GM12878 (cell line): ENCODE results near the gene GRIK5. TPM values are rescaled to one million over a fixed set of nuclear protein-coding genes. Genes with fewer than 3 reads are reported as not detected.

ENCODE experiments used
- ATAC-seq: fragments of 200-7000 bp; cut with Tn5 transposase; 3 replicates; pipeline ENCODE4 v1.9.1; 2020; ENCODE audit warnings: mild to moderate bottlenecking, moderate library complexity
- Bru-seq: library from RNA; stranded (reverse); fragments of 400-500 nt; gene quantifications from one replicate; lab custom pipeline; 2021; lab: Mats Ljungman, UMichigan
- BruChase-seq, 2 experiments: library from RNA; stranded (reverse); fragments of 400-500 nt; gene quantifications; one replicate each; lab custom pipeline; 2021; lab: Mats Ljungman, UMichigan
- BruUV-seq: library from RNA; stranded (reverse); fragments of 400-500 nt; replicated peaks from 2 replicates; lab custom pipeline; 2021; lab: Mats Ljungman, UMichigan
- CTCF ChIA-PET: fragments of 300-600 bp; sonication (Branson Sonifier 250); formaldehyde crosslinking; extraction: SDS; loops from one replicate; lab custom pipeline; 2021; ENCODE audit warnings: inconsistent platforms; lab: Yijun Ruan, JAX
- POLR2A ChIA-PET: fragments of 350-600 bp; formaldehyde crosslinking; extraction: SDS; loops from one replicate; lab custom pipeline; 2021; ENCODE audit warnings: inconsistent platforms; lab: Charles Lee
- RAD21 ChIA-PET: fragments of 300-600 bp; sonication (Branson Sonifier 250); formaldehyde crosslinking; loops from one replicate; lab custom pipeline; 2023; ENCODE audit warnings: antibody characterized with exemption; ENCODE audit not compliant: unreplicated experiment; lab: Charles Lee
- SMC1A ChIA-PET: fragments of 300-600 bp; sonication (Branson Sonifier 250); formaldehyde crosslinking; loops from one replicate; lab custom pipeline; 2023; ENCODE audit not compliant: unreplicated experiment, uncharacterized antibody; lab: Charles Lee
- DNase-seq: peaks from one replicate; pipeline ENCODE4 v3.0.0-alpha.2; 2011; ENCODE audit warnings: low read depth, low spot score
- FAIRE-seq: peaks from 3 replicates; lab custom pipeline; 2011; peaks lifted over from hg19 to GRCh38; lab: Jason Lieb, UNC
- H2AFZ ChIP-seq: 2 replicates; pipeline ENCODE4 v1.6.0; 2011; ENCODE audit warnings: low read depth, low read length, control low read depth; ENCODE audit not compliant: control insufficient read depth
- H3K27ac ChIP-seq: 2 replicates; pipeline ENCODE4 v1.5.1; 2011; ENCODE audit warnings: control low read depth; ENCODE audit not compliant: control insufficient read depth, insufficient read depth
- H3K27me3 ChIP-seq, 2 experiments: replicated peaks in 1 of 2; 2 replicates each; pipeline versions ENCODE4 v1.6.0 to v1.6.1; 2011; ENCODE audit warnings: low read length in 1 of 2; ENCODE audit not compliant: control insufficient read depth in 2 of 2, insufficient read depth in 2 of 2
- H3K36me3 ChIP-seq, 2 experiments: 2 replicates each; pipeline ENCODE4 v1.5.1; 2011; ENCODE audit warnings: low read length in 1 of 2; ENCODE audit not compliant: control insufficient read depth in 2 of 2, insufficient read depth in 2 of 2
- H3K4me1 ChIP-seq: 2 replicates; pipeline ENCODE4 v1.6.1; 2011; ENCODE audit warnings: mild to moderate bottlenecking, low read length, moderate library complexity, mixed read lengths; ENCODE audit not compliant: control insufficient read depth, insufficient read depth
- H3K4me2 ChIP-seq: 2 replicates; pipeline ENCODE4 v1.6.0; 2011; ENCODE audit warnings: control low read depth; ENCODE audit not compliant: control insufficient read depth, insufficient read depth
- H3K4me3 ChIP-seq: fragments of 200-600 bp; sonication (generic); 2 replicates; pipeline ENCODE4 v1.5.1; 2016
- H3K79me2 ChIP-seq: 2 replicates; pipeline ENCODE4 v1.6.0; 2011; ENCODE audit warnings: low read length; ENCODE audit not compliant: control insufficient read depth, insufficient read depth
- H3K9ac ChIP-seq: 2 replicates; pipeline ENCODE4 v1.8.0; 2011; ENCODE audit warnings: low read length, control low read depth, mixed read lengths; ENCODE audit not compliant: control insufficient read depth, insufficient read depth
- H3K9me3 ChIP-seq: replicated peaks from 3 replicates; pipeline ENCODE4 v1.5.1; 2011; ENCODE audit warnings: mild to moderate bottlenecking, low read length; ENCODE audit not compliant: control insufficient read depth, insufficient read depth
- H4K20me1 ChIP-seq: 2 replicates; pipeline ENCODE4 v1.6.0; 2011; ENCODE audit not compliant: control insufficient read depth, insufficient read depth
- HDGF ChIP-seq: fragments of 450-650 bp; IDR thresholded peaks from 2 replicates; pipeline ENCODE4 v1.6.1; 2016; ENCODE audit warnings: antibody characterized with exemption
- JUND ChIP-seq: IDR thresholded peaks from 2 replicates; pipeline ENCODE4 v1.6.1; 2012; ENCODE audit warnings: low read depth, mild to moderate bottlenecking, low read length, improper control_type of control experiment, moderate library complexity
- NFYB ChIP-seq: IDR thresholded peaks from 2 replicates; pipeline ENCODE4 v1.6.1; 2011; ENCODE audit warnings: low read depth, mild to moderate bottlenecking, low read length, improper control_type of control experiment, moderate library complexity; ENCODE audit not compliant: insufficient read depth
- RBBP5 ChIP-seq: fragments of 200-600 bp; sonication (generic); conservative IDR thresholded peaks from 2 replicates; pipeline ENCODE4 v1.6.1; 2016
- TBL1XR1 ChIP-seq: IDR thresholded peaks from 2 replicates; pipeline ENCODE4 v1.6.1; 2012; ENCODE audit warnings: low read depth, low read length, improper control_type of control experiment
- TCF3 ChIP-seq: IDR thresholded peaks from 2 replicates; pipeline ENCODE4 v1.6.1; 2012; ENCODE audit warnings: low read depth, mild to moderate bottlenecking, low read length, borderline replicate concordance; ENCODE audit not compliant: insufficient read depth
- WGBS: methylation state at CpG from one replicate; pipeline ENCODE4 v1.1.6; 2016; ENCODE audit warnings: low lambda C conversion rate; ENCODE audit not compliant: insufficient replicate concordance, insufficient coverage; ENCODE audit errors: missing lambda C conversion rate; 5-methylcytosine and 5-hydroxymethylcytosine counted together
- in situ Hi-C: fragments of 300-500 bp; cut with MboI; formaldehyde crosslinking; loops from 9 replicates; pipeline ENCODE4 v1.14.3; 2018; ENCODE audit warnings: mixed read lengths
- intact Hi-C: fragments of 100-400 bp; cut with micrococcal nuclease; formaldehyde crosslinking; loops from one replicate; pipeline ENCODE4 v1.14.2; 2022; ENCODE audit not compliant: unreplicated experiment
- long read RNA-seq, 2 experiments: library from polyadenylated mRNA; unstranded; transcript quantifications; one replicate each; pipeline ENCODE4 v2.0.0, GENCODE V29; 2019 to 2020
- polyA minus RNA-seq, 3 experiments: library from RNA; depleted of rRNA, polyadenylated mRNA; stranded (reverse); fragments of >200 nt; gene quantifications; 2 replicates each; pipeline ENCODE4 v1.2.3, GENCODE V29; 2011
- polyA plus RNA-seq, 11 experiments: library from polyadenylated mRNA; depleted of rRNA in 4 of 11; unstranded in 6 of 11; stranded (reverse) in 5 of 11; fragments of >200 nt; fragmentation: Nextera tagmentation in 4 of 11; fragmentation: Illumina TruSeq in 1 of 11; extraction: Ambion mirVana in 4 of 11; extraction: Trizol in 1 of 11; gene quantifications; 1 replicate in 1 of 11; 2 replicates in 10 of 11; pipeline versions ENCODE4 v1.2.1 to v1.2.3, GENCODE V29; 2011 to 2016; ENCODE audit warnings: inconsistent platforms in 2 of 11, missing spikeins in 2 of 11, low read depth in 1 of 11
- total RNA-seq, 4 experiments: library from RNA; depleted of rRNA in 3 of 4; stranded (reverse); fragments of >200 nt in 3 of 4; fragmentation: Illumina TruSeq in 1 of 4; extraction: Trizol in 1 of 4; gene quantifications; 2 replicates each; pipeline versions ENCODE4 v1.2.1 to v1.2.3, GENCODE V29; 2013 to 2021
- TF ChIP-seq, protein P1 (sequence below): fragments of 450-650 bp; IDR thresholded peaks from 2 replicates; pipeline ENCODE4 v1.6.1; 2017; ENCODE audit warnings: mild to moderate bottlenecking
- TF ChIP-seq, protein P2 (sequence below), 3 experiments: IDR thresholded peaks in 2 of 3; conservative IDR thresholded peaks in 1 of 3; 2 replicates each; pipeline ENCODE4 v1.5.1; 2011; ENCODE audit warnings: low read depth in 3 of 3, low read length in 3 of 3, mild to moderate bottlenecking in 3 of 3, control low read depth in 2 of 3, moderate library complexity in 2 of 3, inconsistent platforms in 1 of 3, mixed read lengths in 1 of 3; ENCODE audit not compliant: control insufficient read depth in 2 of 3, insufficient read depth in 1 of 3; ENCODE audit errors: extremely low read depth in 1 of 3
- TF ChIP-seq, protein P3 (sequence below): IDR thresholded peaks from 2 replicates; pipeline ENCODE4 v1.6.1; 2011; ENCODE audit warnings: borderline replicate concordance, low read depth, mild to moderate bottlenecking, moderate library complexity, low read length; ENCODE audit not compliant: insufficient read depth, poor library complexity, severe bottlenecking

Gene GRIK5, protein sequence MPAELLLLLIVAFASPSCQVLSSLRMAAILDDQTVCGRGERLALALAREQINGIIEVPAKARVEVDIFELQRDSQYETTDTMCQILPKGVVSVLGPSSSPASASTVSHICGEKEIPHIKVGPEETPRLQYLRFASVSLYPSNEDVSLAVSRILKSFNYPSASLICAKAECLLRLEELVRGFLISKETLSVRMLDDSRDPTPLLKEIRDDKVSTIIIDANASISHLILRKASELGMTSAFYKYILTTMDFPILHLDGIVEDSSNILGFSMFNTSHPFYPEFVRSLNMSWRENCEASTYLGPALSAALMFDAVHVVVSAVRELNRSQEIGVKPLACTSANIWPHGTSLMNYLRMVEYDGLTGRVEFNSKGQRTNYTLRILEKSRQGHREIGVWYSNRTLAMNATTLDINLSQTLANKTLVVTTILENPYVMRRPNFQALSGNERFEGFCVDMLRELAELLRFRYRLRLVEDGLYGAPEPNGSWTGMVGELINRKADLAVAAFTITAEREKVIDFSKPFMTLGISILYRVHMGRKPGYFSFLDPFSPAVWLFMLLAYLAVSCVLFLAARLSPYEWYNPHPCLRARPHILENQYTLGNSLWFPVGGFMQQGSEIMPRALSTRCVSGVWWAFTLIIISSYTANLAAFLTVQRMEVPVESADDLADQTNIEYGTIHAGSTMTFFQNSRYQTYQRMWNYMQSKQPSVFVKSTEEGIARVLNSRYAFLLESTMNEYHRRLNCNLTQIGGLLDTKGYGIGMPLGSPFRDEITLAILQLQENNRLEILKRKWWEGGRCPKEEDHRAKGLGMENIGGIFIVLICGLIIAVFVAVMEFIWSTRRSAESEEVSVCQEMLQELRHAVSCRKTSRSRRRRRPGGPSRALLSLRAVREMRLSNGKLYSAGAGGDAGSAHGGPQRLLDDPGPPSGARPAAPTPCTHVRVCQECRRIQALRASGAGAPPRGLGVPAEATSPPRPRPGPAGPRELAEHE
- 0.17 and 0.31 TPM in 2 replicates for total RNA-seq (2013; cell fraction: nucleolus; rRNA removed)
- 0.05 and 0.06 TPM in 2 replicates for total RNA-seq (2014; rRNA removed)
- not detected in 2 replicates for total RNA-seq (2014; rRNA removed; fragmentation: Illumina TruSeq; extraction: Trizol)
- total RNA-seq (2021): 0.19 and 0.23 TPM in 2 replicates
- polyA plus RNA-seq (2011; ENCODE audit: low read depth): not detected
- 0.03 and 0.04 TPM in 2 replicates for polyA plus RNA-seq (2011; rRNA removed)
- polyA plus RNA-seq (2011; cell fraction: cytosol; rRNA removed): 0.04 and 0.07 TPM in 2 replicates
- polyA plus RNA-seq (2011; cell fraction: nucleus; rRNA removed): 0.31 and 0.44 TPM in 2 replicates
- 0.18 and 0.19 TPM in 2 replicates for polyA plus RNA-seq (2012)
- polyA plus RNA-seq (2014; fragmentation: Illumina TruSeq; extraction: Trizol): 0.07 TPM in 1 of 2 replicates, not detected in the other
- polyA plus RNA-seq (2014; fragmentation: Nextera tagmentation; extraction: Ambion mirVana): under 1 TPM in 1 of 2 experiments, not detected in 1; 0.04 TPM
- polyA plus RNA-seq (2014; rRNA removed): 0.15 and 0.23 TPM in 2 replicates
- polyA plus RNA-seq (2016; fragmentation: Nextera tagmentation; extraction: Ambion mirVana): under 1 TPM in 1 of 2 experiments, not detected in 1; 0.08 TPM
- polyA minus RNA-seq (2011; rRNA and poly(A)+ RNA removed): not detected in 2 replicates
- polyA minus RNA-seq (2011; cell fraction: cytosol; rRNA and poly(A)+ RNA removed): not detected in 2 replicates
- polyA minus RNA-seq (2011; cell fraction: nucleus; rRNA and poly(A)+ RNA removed): 0.10 and 0.12 TPM in 2 replicates
- percentile 8 among the genes with signal in this experiment for Bru-seq, nascent RNA
- percentile 17 among the genes with signal in this experiment for BruChase-seq, experiment 1, labeled RNA remaining after a 6-hour chase
- percentile 14 among the genes with signal in this experiment for BruChase-seq, experiment 2, labeled RNA remaining after a 2-hour chase
- long read RNA-seq, experiment 1: 0 reads
- long read RNA-seq, experiment 2: 0 reads

DNA sequence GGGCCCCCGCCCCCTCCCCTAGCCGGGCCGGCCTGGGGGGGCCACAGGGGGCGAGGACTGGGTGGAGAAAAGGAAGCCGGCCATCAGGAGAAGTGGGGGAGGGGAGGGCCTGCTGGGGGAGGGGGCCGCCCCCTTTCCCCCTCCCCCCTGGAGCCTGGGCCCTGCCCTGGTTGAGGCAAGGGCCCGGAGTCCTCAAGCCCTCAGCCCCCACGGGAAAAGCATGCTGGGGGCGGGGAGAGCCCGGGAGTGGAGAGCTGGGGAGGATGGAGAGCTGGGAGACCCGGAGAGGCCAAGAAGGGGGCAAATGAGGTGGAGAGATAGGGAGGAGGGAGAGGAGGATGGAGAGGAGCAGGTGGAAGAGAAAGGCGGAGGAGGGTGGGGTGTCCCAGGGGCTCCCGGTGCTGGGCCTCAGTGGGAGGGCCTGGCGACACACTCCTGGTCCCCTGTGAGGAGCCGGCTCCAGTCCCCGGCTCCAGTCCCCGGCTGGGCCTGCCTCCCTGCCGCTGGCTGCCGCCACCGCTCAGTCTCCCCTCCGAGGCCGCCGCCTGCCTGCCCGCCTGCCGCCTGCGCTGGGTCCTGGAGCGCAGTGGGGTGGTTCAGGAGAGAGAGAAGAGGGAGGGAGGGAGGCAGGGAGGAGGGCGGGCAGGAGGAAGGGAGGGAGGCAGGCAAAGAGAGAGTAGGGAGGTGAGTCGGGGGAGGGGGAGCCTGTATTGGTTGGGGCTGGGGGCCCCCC, at the start of gene GRIK5:
Gene GRIK5, minus strand, starts transcription at position 588 of the 733 bp plus-strand sequence. CDS start 4,436 bp downstream, outside the sequence.
- Histone ChIP-seq H3K27ac (no peak within 1 kb of the TSS), H3K4me1 (peaks cover 4% of the 10 kb centered on the region), H3K79me2 (no peaks in the 10 kb centered on the region), H3K4me2 (no peak within 1 kb of the TSS), H3K27me3 (peaks cover 15 to 17% of the 10 kb centered on the region in 2 experiments), H3K36me3 (no peaks in the 10 kb centered on the region), H2AFZ (no peak within 1 kb of the TSS), H3K9me3 (no peaks in the 10 kb centered on the region), H4K20me1 (no peaks in the 10 kb centered on the region), H3K4me3 (no peak within 1 kb of the TSS), H3K9ac (no peak within 1 kb of the TSS)
- ChIA-PET CTCF (no interaction called here), RAD21 (no interaction called here), POLR2A (no interaction called here), SMC1A (no interaction called here)
- WGBS: 46% methylated on average over 17 of the region's 29 CpGs
- BruUV-seq: no TSS peak
- in situ Hi-C loops: no loop called here
- no peak for DNase-seq
- intact Hi-C loops: no loop called here
- no peak for ATAC-seq
- FAIRE-seq: no peak
- no peak for TF ChIP-seq JUND
- TF ChIP-seq TCF3: no peak
- TF ChIP-seq, protein P1, sequence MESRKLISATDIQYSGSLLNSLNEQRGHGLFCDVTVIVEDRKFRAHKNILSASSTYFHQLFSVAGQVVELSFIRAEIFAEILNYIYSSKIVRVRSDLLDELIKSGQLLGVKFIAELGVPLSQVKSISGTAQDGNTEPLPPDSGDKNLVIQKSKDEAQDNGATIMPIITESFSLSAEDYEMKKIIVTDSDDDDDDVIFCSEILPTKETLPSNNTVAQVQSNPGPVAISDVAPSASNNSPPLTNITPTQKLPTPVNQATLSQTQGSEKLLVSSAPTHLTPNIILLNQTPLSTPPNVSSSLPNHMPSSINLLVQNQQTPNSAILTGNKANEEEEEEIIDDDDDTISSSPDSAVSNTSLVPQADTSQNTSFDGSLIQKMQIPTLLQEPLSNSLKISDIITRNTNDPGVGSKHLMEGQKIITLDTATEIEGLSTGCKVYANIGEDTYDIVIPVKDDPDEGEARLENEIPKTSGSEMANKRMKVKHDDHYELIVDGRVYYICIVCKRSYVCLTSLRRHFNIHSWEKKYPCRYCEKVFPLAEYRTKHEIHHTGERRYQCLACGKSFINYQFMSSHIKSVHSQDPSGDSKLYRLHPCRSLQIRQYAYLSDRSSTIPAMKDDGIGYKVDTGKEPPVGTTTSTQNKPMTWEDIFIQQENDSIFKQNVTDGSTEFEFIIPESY: no peak
- TF ChIP-seq RBBP5: no peak
- TF ChIP-seq, protein P2, sequence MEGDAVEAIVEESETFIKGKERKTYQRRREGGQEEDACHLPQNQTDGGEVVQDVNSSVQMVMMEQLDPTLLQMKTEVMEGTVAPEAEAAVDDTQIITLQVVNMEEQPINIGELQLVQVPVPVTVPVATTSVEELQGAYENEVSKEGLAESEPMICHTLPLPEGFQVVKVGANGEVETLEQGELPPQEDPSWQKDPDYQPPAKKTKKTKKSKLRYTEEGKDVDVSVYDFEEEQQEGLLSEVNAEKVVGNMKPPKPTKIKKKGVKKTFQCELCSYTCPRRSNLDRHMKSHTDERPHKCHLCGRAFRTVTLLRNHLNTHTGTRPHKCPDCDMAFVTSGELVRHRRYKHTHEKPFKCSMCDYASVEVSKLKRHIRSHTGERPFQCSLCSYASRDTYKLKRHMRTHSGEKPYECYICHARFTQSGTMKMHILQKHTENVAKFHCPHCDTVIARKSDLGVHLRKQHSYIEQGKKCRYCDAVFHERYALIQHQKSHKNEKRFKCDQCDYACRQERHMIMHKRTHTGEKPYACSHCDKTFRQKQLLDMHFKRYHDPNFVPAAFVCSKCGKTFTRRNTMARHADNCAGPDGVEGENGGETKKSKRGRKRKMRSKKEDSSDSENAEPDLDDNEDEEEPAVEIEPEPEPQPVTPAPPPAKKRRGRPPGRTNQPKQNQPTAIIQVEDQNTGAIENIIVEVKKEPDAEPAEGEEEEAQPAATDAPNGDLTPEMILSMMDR (IDR thresholded peaks at IDR 0.05 in 2 of 3, conservative IDR thresholded peaks at IDR 0.05 in 1 of 3; ENCODE audit: control insufficient read depth in 2 of 3, extremely low read depth in 1 of 3, insufficient read depth in 1 of 3, low read depth in 3 of 3, low read length in 3 of 3): no peak
- TF ChIP-seq NFYB: no peak
- TF ChIP-seq, protein P3, sequence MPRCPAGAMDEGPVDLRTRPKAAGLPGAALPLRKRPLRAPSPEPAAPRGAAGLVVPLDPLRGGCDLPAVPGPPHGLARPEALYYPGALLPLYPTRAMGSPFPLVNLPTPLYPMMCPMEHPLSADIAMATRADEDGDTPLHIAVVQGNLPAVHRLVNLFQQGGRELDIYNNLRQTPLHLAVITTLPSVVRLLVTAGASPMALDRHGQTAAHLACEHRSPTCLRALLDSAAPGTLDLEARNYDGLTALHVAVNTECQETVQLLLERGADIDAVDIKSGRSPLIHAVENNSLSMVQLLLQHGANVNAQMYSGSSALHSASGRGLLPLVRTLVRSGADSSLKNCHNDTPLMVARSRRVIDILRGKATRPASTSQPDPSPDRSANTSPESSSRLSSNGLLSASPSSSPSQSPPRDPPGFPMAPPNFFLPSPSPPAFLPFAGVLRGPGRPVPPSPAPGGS: no peak
- TF ChIP-seq HDGF: no peak
- TF ChIP-seq TBL1XR1: no peak
